H1 (cell line): ENCODE results near the gene OR8D4. TPM values are rescaled to one million over a fixed set of nuclear protein-coding genes. Genes with fewer than 3 reads are reported as not detected.
A peak's percentile ranks its signal among the peaks of the same experiment; 100 is the strongest.

Experiments
- CTCF ChIA-PET: fragments of 300-600 bp; sonication (Branson Sonifier 250); formaldehyde crosslinking; loops from one replicate; lab custom pipeline; 2021; ENCODE audit not compliant: partially characterized antibody; lab: Charles Lee
- POLR2A ChIA-PET: fragments of 300-600 bp; sonication (Branson Sonifier 250); formaldehyde crosslinking; loops from one replicate; lab custom pipeline; 2021; ENCODE audit warnings: inconsistent platforms; ENCODE audit not compliant: partially characterized antibody; lab: Charles Lee
- DNase-seq, 2 experiments: peaks; one replicate each; pipeline versions ENCODE4 v3.0.0 to v3.0.0-alpha.2; 2010 to 2022; ENCODE audit warnings: low spot score in 2 of 2, low read depth in 1 of 2, mixed read lengths in 1 of 2
- FAIRE-seq: peaks from 2 replicates; lab custom pipeline; 2011; peaks lifted over from hg19 to GRCh38; lab: Jason Lieb, UNC
- H2AFZ ChIP-seq: 2 replicates; pipeline ENCODE4 v1.8.1; 2012; ENCODE audit warnings: low read length, inconsistent platforms
- H2AK5ac ChIP-seq: 2 replicates; pipeline ENCODE4 v1.6.1; 2013; ENCODE audit warnings: low read depth, low read length
- H2BK120ac ChIP-seq: replicated peaks from 2 replicates; pipeline ENCODE3; 2013; ENCODE audit warnings: low read depth, low read length, inconsistent platforms
- H2BK12ac ChIP-seq: 2 replicates; pipeline ENCODE4 v1.6.1; 2013; ENCODE audit warnings: low read depth, low read length
- H2BK15ac ChIP-seq: 2 replicates; pipeline ENCODE4 v1.6.1; 2013; ENCODE audit warnings: low read length
- H2BK20ac ChIP-seq: 2 replicates; pipeline ENCODE4 v1.6.1; 2013; ENCODE audit warnings: low read length
- H2BK5ac ChIP-seq: 2 replicates; pipeline ENCODE4 v1.6.1; 2013; ENCODE audit warnings: low read depth, low read length
- H3K14ac ChIP-seq: 2 replicates; pipeline ENCODE4 v1.6.1; 2013; ENCODE audit warnings: inconsistent platforms; ENCODE audit not compliant: insufficient read length
- H3K18ac ChIP-seq: 2 replicates; pipeline ENCODE4 v1.6.1; 2013; ENCODE audit warnings: low read length; ENCODE audit errors: extremely low read depth
- H3K23ac ChIP-seq: 2 replicates; pipeline ENCODE4 v1.6.1; 2013; ENCODE audit warnings: inconsistent platforms; ENCODE audit not compliant: insufficient read length
- H3K23me2 ChIP-seq: 2 replicates; pipeline ENCODE4 v1.6.1; 2013; ENCODE audit warnings: low read depth, low read length
- H3K27ac ChIP-seq: 2 replicates; pipeline ENCODE4 v1.6.1; 2011; ENCODE audit warnings: low read depth, low read length, inconsistent platforms
- H3K27me3 ChIP-seq, 4 experiments: replicated peaks in 1 of 4; 1 replicate in 1 of 4; 2 replicates in 3 of 4; pipeline versions ENCODE4 v1.6.1 to v1.8.1; 2011 to 2013; ENCODE audit warnings: low read length in 3 of 4, mild to moderate bottlenecking in 3 of 4, inconsistent platforms in 2 of 4, mixed read lengths in 2 of 4, moderate library complexity in 1 of 4; ENCODE audit not compliant: control insufficient read depth in 3 of 4, insufficient read depth in 3 of 4; ENCODE audit errors: extremely low read depth in 1 of 4
- H3K36me3 ChIP-seq, 4 experiments: 2 replicates each; pipeline versions ENCODE4 v1.6.1 to v1.8.1; 2011 to 2013; ENCODE audit warnings: mild to moderate bottlenecking in 4 of 4, low read length in 3 of 4, moderate library complexity in 2 of 4, control low read depth in 1 of 4, inconsistent platforms in 1 of 4; ENCODE audit not compliant: insufficient read depth in 4 of 4, control insufficient read depth in 2 of 4
- H3K4ac ChIP-seq: replicated peaks from 2 replicates; pipeline ENCODE3; 2013; ENCODE audit warnings: low read length, low read depth, mixed read lengths, inconsistent platforms; ENCODE audit not compliant: insufficient read length
- H3K4me1 ChIP-seq, 4 experiments: replicated peaks in 1 of 4; 1 replicate in 1 of 4; 2 replicates in 3 of 4; pipeline versions ENCODE4 v1.6.1 to v1.8.1; 2011 to 2013; ENCODE audit warnings: low read length in 3 of 4, inconsistent platforms in 2 of 4, mixed read lengths in 1 of 4; ENCODE audit not compliant: insufficient read depth in 4 of 4, control insufficient read depth in 3 of 4
- H3K4me2 ChIP-seq, 2 experiments: 2 replicates each; pipeline versions ENCODE4 v1.6.1 to v1.8.1; 2011 to 2013; ENCODE audit warnings: low read depth in 2 of 2, low read length in 2 of 2, control low read depth in 1 of 2, inconsistent platforms in 1 of 2, mild to moderate bottlenecking in 1 of 2; ENCODE audit not compliant: insufficient read depth in 1 of 2
- H3K4me3 ChIP-seq, 4 experiments: fragments of 200-600, 300-600 bp in 1 of 4; sonication (generic), shearing (Covaris generic), sonication (Bioruptor Twin) in 1 of 4; 2 replicates each; pipeline versions ENCODE4 v1.5.1 to v1.8.1; 2011 to 2016; ENCODE audit warnings: low read length in 4 of 4, low read depth in 3 of 4, control low read depth in 2 of 4, inconsistent platforms in 2 of 4, mild to moderate bottlenecking in 2 of 4, mixed read lengths in 1 of 4, moderate library complexity in 1 of 4; ENCODE audit not compliant: insufficient read depth in 2 of 4; ENCODE audit errors: extremely low read depth in 1 of 4
- H3K56ac ChIP-seq: replicated peaks from 2 replicates; pipeline ENCODE3; 2013; ENCODE audit warnings: low read depth, mild to moderate bottlenecking, mixed read lengths, low read length, inconsistent platforms; ENCODE audit not compliant: insufficient read length
- H3K79me1 ChIP-seq: 2 replicates; pipeline ENCODE4 v1.6.1; 2013; ENCODE audit warnings: low read depth, low read length, control low read depth
- H3K79me2 ChIP-seq, 2 experiments: 2 replicates each; pipeline versions ENCODE4 v1.6.1 to v1.8.1; 2012 to 2013; ENCODE audit warnings: low read length in 2 of 2, mild to moderate bottlenecking in 2 of 2, inconsistent platforms in 1 of 2; ENCODE audit not compliant: insufficient read depth in 2 of 2, control insufficient read depth in 1 of 2
- H3K9ac ChIP-seq, 4 experiments: replicated peaks in 1 of 4; 1 replicate in 1 of 4; 2 replicates in 3 of 4; pipeline versions ENCODE4 v1.6.1 to v1.8.1; 2011 to 2013; ENCODE audit warnings: low read depth in 3 of 4, low read length in 3 of 4, control low read depth in 2 of 4, mild to moderate bottlenecking in 2 of 4, moderate library complexity in 2 of 4, inconsistent platforms in 1 of 4; ENCODE audit errors: extremely low read depth in 1 of 4
- H3K9me3 ChIP-seq, 2 experiments: 2 replicates each; pipeline versions ENCODE4 v1.6.1 to v1.8.1; 2012 to 2013; ENCODE audit warnings: mild to moderate bottlenecking in 2 of 2, moderate library complexity in 2 of 2, control low read depth in 1 of 2, inconsistent platforms in 1 of 2, low read depth in 1 of 2, low read length in 1 of 2, mixed read lengths in 1 of 2; ENCODE audit not compliant: insufficient read depth in 2 of 2
- H4K20me1 ChIP-seq, 2 experiments: replicated peaks in 1 of 2; 2 replicates each; pipeline versions ENCODE3 to v1.8.1; 2011 to 2013; ENCODE audit warnings: inconsistent platforms in 2 of 2, low read length in 2 of 2, mild to moderate bottlenecking in 1 of 2; ENCODE audit not compliant: insufficient read depth in 2 of 2, control insufficient read depth in 1 of 2
- H4K5ac ChIP-seq: 2 replicates; pipeline ENCODE4 v1.6.1; 2013; ENCODE audit warnings: low read length, low read depth, mixed read lengths, inconsistent platforms; ENCODE audit not compliant: insufficient read length
- H4K8ac ChIP-seq: 2 replicates; pipeline ENCODE4 v1.8.0; 2013; ENCODE audit warnings: mild to moderate bottlenecking, moderate library complexity, low read length, inconsistent platforms; ENCODE audit not compliant: insufficient read depth; ENCODE audit errors: extremely low read depth
- H4K91ac ChIP-seq: replicated peaks from 2 replicates; pipeline ENCODE3; 2013; ENCODE audit warnings: low read length, mixed read lengths, inconsistent platforms; ENCODE audit not compliant: insufficient read length
- ATF3 ChIP-seq: IDR thresholded peaks from 2 replicates; pipeline ENCODE4 v1.6.1; 2011; ENCODE audit warnings: low read depth, mild to moderate bottlenecking, low read length; ENCODE audit not compliant: insufficient read depth
- CBX5 ChIP-seq: fragments of 300-800, 300-1000 bp; sonication (generic); IDR thresholded peaks from 2 replicates; pipeline ENCODE4 v1.7.1; 2016; ENCODE audit warnings: antibody characterized with exemption, low read length, low read depth
- CHD1 ChIP-seq: IDR thresholded peaks from 2 replicates; pipeline ENCODE4 v1.6.1; 2012; ENCODE audit warnings: low read depth, low read length, improper control_type of control experiment
- CREB1 ChIP-seq: IDR thresholded peaks from 2 replicates; pipeline ENCODE4 v1.6.1; 2012; ENCODE audit warnings: inconsistent platforms
- CTCF ChIP-seq, 3 experiments: IDR thresholded peaks; 1 replicate in 2 of 3; 2 replicates in 1 of 3; pipeline versions ENCODE4 v1.5.1 to v1.6.1; 2011; ENCODE audit warnings: low read length in 3 of 3, mild to moderate bottlenecking in 3 of 3, inconsistent platforms in 2 of 3, low read depth in 1 of 3, moderate library complexity in 1 of 3; ENCODE audit not compliant: insufficient read depth in 1 of 3; ENCODE audit errors: control extremely low read depth in 1 of 3
- POLR2AphosphoS5 ChIP-seq: IDR thresholded peaks from 2 replicates; pipeline ENCODE4 v1.6.1; 2011; ENCODE audit warnings: low read depth, low read length
- POU5F1 ChIP-seq: IDR thresholded peaks from 2 replicates; pipeline ENCODE4 v1.6.1; 2011; ENCODE audit warnings: low read depth, mild to moderate bottlenecking, low read length, moderate library complexity
- SP1 ChIP-seq: IDR thresholded peaks from 2 replicates; pipeline ENCODE4 v1.6.1; 2011; ENCODE audit warnings: low read depth, low read length
- SP4 ChIP-seq: IDR thresholded peaks from 2 replicates; pipeline ENCODE4 v1.6.1; 2012; ENCODE audit warnings: low read length, inconsistent platforms
- TAF1 ChIP-seq: IDR thresholded peaks from 2 replicates; pipeline ENCODE4 v1.6.1; 2011; ENCODE audit warnings: mild to moderate bottlenecking, low read depth, low read length
- YY1 ChIP-seq: IDR thresholded peaks from 2 replicates; pipeline ENCODE4 v1.6.1; 2011; ENCODE audit warnings: low read depth, mild to moderate bottlenecking, low read length
- WGBS, 2 experiments: shearing (Covaris generic) in 1 of 2; methylation state at CpG; one replicate each; pipeline versions ENCODE4 v1.1.6 to v1.1.7; 2013 to 2015; ENCODE audit warnings: low lambda C conversion rate in 2 of 2, mixed read lengths in 2 of 2, inconsistent platforms in 1 of 2, low coverage in 1 of 2, missing lambda C conversion rate in 1 of 2; ENCODE audit not compliant: insufficient replicate concordance in 2 of 2, insufficient coverage in 1 of 2, insufficient read length in 1 of 2; ENCODE audit errors: extremely low coverage in 1 of 2, missing lambda C conversion rate in 1 of 2; 5-methylcytosine and 5-hydroxymethylcytosine counted together
- polyA plus RNA-seq, 7 experiments: library from polyadenylated mRNA; depleted of rRNA in 3 of 7; stranded (reverse) in 5 of 7; unstranded in 2 of 7; fragments of >200 nt in 5 of 7; fragments of 200-250 nt in 2 of 7; gene quantifications; 1 replicate in 5 of 7; 2 replicates in 1 of 7; 4 replicates in 1 of 7; pipeline versions ENCODE4 v1.2.1 to v1.2.3, GENCODE V29; 2011 to 2013; ENCODE audit warnings: missing spikeins in 2 of 7, mixed read lengths in 2 of 7
- total RNA-seq: library from RNA; stranded (reverse); fragmentation: NEBNext Ultra II Directional; extraction: Animal tissue kit (Norgen Biotek cat#: 25700); gene quantifications from 2 replicates; pipeline ENCODE4 v1.2.1, GENCODE V29; 2021

The OR8D4 gene
- total and polyA plus RNA-seq, 2 of the 8 experiments (the other 6 are each of a cell fraction or from before 2014, with no cell fraction given) = not detected

GRCh38 chr11:123905826-123906225 lies 3.9 kb downstream of the OR8D4 start:
- no peak overlapping the region for H3K4me2 ChIP-seq
- peak overlapping the region; percentile 67; the same call in 1 of the 2 replicates for H2AFZ ChIP-seq
- H3K27ac ChIP-seq = no peak overlapping the region
- ChIA-PET CTCF (interaction anchor here (1.3 kb wide), 1 partner anchor 218 kb away, joined by 3 read pairs; no protein-coding TSS in a partner anchor), POLR2A (no interaction called here)
- no peak overlapping the region for H3K9ac ChIP-seq
- H2BK12ac ChIP-seq = no peak overlapping the region
- no peaks in the 10 kb centered on the region for H4K20me1 ChIP-seq
- H3K23me2 ChIP-seq = no peaks in the 10 kb centered on the region
- H3K27me3 ChIP-seq = no peaks in the 10 kb centered on the region
- H3K56ac ChIP-seq = no peak overlapping the region
- no peaks in the 10 kb centered on the region for H3K36me3 ChIP-seq
- no peaks in the 10 kb centered on the region for H3K9me3 ChIP-seq
- no peak overlapping the region for H2BK5ac ChIP-seq
- no peak overlapping the region for H2BK15ac ChIP-seq
- no peak overlapping the region for H3K14ac ChIP-seq
- no peak overlapping the region for H4K5ac ChIP-seq
- H3K23ac ChIP-seq = no peak overlapping the region
- H3K4me1 ChIP-seq = peaks cover 0 to 3% (median 0%) of the 10 kb centered on the region in 4 experiments; a peak in 2 of 7 replicates
- H4K8ac ChIP-seq = no peak overlapping the region
- no peak overlapping the region for H2BK120ac ChIP-seq
- DNase-seq = no peak
- H3K4me3 ChIP-seq = no peak overlapping the region
- H3K79me1 ChIP-seq = no peaks in the 10 kb centered on the region
- H2AK5ac ChIP-seq = no peak overlapping the region
- no peak overlapping the region for H4K91ac ChIP-seq
- H3K18ac ChIP-seq = no peak overlapping the region
- no peaks in the 10 kb centered on the region for H3K79me2 ChIP-seq
- no peak overlapping the region for H2BK20ac ChIP-seq
- no peak for FAIRE-seq
- H3K4ac ChIP-seq = no peak overlapping the region
- WGBS, 2 experiments = 83% methylated on average over 3 of the region's 3 CpGs; no CpG with 5 or more reads in 1 of the 2 experiments
- TF ChIP-seq POLR2AphosphoS5 (no peak), ATF3 (no peak), CBX5 (no peak), TAF1 (no peak), CREB1 (no peak), YY1 (no peak), CHD1 (no peak), SP1 (no peak), POU5F1 (no peak), SP4 (no peak), CTCF (IDR thresholded peaks at IDR 0.05; ENCODE audit: control extremely low read depth in 1 of 3, insufficient read depth in 1 of 3, low read depth in 1 of 3, low read length in 3 of 3) (no peak)
